NCI-H774 (cell line): Measurements from ENCODE around the gene USB1.
"Not testable (repeated sequence)": the region's sequence is repeated elsewhere in the genome, so short reads cannot be mapped to it uniquely, and the experiment has no call there.

Experiments
- DNase-seq: peaks from one replicate; lab custom pipeline; 2025; lab: John Stamatoyannopoulos, UW

Gene USB1

DNA sequence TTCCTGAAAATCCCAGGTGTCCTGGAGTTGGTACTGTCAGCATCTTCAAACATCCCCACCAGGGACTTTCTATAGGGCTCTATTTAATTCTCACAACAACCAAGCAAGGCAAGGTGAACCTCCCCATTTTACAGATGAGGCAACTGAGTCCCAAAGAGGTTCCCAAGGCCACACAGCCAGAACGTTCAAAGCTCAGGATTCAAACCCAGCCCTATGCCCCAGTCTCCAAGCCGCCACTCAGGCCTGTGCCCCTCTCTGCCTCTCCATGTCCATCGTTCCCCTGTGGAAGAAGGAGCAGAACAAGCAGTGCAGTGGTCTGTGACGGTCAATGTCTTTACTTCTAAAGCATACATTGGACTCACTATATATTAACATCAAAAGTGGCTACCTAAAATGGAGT lies 6.8 kb upstream of the USB1 start:
- DNase-seq = no peak

DNA sequence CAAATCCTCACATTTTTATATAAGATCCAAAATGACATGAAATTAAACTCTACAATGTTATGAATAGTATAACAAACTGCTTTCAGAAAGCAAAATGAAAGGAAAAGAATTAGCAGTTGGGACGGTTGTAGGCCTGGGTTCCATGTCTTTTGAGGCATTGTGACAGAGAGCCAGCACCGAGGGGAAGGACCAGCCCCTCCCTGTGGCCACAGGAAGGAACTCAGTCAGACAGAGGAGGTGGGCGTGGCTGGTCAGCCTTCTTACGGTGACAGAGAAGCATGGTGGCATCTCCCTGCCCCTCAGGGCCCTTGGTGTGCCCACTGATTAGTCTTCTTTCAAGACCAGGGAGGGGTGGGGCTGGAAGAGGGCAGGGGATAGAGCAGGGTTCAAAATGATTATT lies 6.4 kb upstream of the USB1 start:
- DNase-seq = no peak

DNA sequence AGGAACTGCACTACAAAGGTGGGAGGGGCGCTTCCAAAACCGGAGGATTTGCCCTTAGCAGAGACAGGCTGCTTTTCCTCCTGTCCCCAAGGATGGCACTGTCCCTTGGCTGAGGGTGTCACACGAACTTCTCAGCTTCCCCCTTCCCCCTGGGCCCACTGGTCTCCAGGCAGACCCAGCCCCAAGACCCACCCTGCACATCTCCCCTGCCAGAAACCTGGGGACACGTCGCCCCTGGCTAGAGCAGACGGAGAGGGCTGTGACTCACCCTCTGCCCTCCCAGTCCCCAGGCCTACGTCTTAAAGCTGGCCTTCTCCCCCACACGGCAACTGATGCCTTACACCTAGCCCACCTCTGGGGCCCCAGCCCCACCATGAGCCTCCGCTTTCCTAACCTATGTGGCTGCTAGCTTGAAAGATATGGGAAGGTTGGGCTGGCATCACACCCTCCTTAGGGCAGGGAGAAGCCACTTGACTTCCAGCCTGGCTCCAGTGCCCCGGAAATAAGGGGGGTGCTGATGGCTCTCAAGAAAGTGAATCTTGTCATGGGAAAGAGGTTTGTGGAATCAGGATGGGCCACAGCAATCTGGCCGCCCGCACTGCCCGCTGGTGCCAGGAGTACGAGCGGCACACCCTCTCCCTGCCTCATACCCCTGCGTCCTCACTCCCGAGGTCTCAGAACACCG lies 5.3 kb upstream of the USB1 start:
- no peak for DNase-seq

DNA sequence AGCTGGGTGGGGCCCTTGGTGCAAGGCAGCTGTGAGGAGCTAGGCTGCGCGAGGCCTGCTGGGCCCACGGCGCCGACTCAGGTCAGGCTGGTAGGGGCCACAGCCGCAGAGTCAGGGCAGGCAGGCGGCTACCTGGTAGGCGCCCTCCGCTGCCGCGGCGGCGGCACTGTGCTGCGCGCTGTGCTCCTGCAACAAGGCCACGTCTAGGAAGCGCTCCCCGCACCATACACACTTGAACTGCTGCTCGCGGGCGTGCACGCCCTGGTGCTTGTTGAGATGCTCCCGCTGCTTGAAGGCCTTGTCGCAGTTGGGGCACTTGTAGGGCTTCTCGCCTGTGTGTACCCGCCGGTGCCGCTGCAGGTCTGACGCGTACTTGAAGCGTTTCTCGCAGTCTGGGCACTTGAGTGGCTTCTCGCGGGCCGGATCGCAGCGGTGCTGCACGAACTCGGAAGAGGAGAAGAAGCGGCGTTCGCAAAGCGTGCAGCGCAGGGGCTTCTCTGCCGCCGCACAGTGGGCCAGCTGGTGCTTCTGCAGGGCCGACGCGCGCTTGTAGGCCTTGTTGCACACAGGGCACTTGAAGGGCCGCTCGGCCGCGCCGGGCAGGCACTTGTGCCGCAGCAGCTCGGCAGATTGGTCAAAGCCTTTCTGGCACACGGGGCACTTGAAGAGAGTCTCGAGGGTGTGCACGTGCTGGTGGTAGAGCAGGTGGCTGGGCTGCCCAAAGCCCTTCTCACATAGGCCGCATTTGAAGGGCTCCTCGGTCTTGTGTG lies 4.6 kb upstream of the USB1 start:
- DNase-seq = no peak

DNA sequence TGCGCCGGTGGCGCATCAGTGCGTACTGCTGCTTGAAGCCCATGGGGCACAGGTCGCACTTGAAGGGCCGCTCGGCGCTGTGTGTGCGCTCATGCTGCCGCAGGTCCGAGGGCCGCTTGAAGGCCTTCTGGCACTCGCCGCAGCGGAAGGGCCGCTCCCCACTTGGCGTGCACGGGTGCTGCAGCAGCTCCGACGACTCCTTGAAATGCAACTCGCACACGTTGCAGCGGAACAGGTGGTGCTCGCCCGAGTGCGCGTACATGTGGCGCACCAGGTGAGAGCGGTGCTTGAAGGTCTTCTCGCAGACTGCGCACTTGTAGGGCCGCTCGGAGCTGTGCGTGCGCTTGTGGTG lies 4.1 kb upstream of the USB1 start:
- no peak for DNase-seq

DNA sequence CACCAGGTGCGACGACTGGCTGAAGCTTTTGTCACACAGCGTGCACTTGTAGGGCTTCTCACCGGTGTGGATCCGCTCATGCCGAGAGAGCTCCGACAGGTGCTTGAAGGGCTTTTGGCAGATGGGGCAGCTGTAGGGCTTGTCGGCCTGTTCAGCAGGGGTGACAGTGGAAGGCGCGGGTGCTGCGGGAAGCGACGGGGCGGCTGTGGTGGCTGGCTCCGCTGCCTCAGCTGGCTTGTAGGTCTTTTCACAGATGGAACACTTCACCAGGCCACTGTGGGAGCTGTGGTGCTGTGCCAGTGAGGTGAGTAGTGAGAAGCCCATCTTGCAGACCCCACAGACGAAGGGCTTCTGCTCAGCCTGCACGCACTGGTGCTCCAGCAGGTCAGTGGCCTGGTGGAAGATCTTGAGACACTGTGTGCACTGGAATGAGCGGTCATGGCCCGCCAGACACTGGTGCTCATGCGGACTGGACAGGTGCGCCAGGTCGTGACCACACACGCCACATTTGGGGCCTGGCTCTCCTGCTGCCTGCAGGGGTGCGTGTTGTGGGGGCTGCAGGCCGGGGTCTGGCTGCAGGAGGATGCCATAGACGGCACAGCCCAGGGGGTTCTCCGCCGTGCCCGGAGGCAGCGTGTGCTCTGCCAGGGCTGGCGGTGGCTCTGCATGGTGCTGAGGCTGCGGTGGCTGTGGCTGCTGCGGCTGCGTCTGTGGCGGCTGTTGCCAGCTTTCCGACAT lies 3.5 kb upstream of the USB1 start:
- DNase-seq = no peak

DNA sequence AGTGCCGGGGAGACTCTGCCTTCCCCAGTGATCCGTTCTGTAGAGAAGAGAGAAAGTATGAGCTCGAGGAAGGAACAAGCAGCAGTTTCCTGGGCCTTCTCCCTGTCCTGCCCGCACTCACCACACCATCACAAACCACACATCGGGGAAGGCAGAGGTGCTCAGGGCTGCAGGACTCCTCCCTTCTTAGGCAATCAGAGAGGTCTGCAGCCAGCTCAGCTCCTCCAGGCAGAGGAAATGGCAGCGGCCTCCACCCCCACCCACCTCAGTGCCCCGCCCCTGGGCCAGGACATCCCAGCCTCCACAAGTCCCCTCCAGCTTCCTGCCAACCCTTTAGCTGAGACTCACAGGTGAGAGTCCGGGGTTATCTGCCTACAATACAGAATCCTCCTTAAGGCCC lies 2.7 kb upstream of the USB1 start:
- no peak for DNase-seq

DNA sequence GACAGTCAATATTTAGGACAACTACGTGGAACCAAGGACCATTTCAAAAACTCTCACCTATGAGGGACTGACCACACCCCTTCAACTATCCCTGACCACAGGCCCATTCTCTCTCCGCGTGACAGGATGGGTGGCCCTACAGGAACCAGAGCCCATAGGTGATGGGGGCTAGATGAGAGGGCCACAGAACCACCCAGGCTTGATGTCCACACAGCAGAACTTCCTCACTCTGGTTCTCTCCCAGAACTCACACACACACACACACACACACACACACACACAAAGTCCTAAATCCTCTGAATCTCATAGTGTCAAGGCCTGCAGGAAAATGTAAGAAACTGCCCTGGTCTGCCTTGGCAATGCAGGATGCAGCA lies 2.2 kb upstream of the USB1 start:
- no peak for DNase-seq

DNA sequence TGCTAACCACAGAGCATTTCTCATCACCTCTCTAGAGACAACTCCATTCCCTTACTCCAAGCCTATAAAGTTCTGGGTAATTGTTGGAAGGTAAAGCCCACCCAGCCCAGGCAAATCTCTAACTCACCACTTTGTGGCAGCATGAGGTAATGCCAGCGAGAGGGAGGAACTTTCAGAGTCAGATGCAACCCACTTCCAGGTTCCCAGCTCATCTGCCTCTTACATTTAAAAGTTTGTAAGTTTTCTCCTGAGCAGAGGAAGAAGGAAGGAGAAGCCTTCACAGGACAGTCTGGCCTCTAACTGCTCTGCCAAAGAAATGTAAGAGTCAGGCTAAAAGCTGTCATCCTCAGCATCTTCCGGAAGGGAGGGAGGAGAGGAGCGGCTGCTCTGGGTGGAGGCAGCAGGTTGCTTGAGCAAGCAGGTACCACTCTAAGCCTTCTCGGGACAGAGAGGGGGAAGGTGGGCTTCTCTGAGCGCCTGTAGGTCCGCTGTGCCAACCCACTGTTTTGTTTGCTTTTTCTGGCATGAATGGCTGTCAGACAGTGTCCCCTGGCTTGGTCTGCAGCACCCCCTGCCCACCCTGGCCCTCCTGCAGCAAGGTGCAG lies 1.7 kb upstream of the USB1 start:
- DNase-seq = no peak

DNA sequence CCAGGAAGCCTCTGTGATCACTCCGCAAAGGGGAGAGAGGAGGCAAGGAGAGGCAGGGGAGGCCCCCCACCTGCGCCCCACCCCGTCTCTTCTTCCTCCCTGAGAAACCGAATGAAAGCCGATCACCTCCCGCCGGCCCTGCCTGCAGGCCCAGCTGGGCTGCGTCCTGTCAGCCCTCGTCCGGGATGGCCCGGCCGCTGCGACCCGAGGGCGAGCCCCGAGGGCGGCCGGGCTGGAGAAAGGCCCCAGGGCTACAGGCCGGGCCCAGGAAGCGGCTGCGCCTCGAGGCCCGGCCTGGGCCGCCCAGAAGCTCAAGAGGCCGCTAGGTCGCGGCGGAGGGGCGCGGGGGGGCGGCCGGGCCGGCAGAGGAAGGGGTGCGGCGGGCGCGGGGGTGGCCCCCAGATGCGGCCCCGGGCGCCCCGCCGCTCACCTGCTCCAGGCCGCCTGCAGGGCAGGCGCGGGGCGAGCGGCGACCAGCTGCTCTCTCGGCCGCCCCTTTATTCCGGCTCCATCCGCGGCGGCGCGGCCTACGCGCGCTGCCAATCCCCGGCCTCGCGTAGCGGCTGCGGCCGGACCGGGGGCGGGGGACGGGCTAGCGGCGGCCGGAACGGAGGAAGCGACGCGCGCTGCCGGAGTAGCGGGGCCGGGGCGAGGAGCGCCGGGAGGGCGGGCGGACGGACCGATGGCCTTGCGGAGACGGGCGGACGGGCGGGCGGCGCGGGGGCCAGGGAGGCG lies 1.1 kb upstream of the USB1 start, which contains the start of gene ZNF319:
Gene ZNF319, minus strand, starts transcription at position 702 of the 735 bp plus-strand sequence. CDS start 2,407 bp downstream, outside the sequence.
- peak; percentile 42 for DNase-seq

DNA sequence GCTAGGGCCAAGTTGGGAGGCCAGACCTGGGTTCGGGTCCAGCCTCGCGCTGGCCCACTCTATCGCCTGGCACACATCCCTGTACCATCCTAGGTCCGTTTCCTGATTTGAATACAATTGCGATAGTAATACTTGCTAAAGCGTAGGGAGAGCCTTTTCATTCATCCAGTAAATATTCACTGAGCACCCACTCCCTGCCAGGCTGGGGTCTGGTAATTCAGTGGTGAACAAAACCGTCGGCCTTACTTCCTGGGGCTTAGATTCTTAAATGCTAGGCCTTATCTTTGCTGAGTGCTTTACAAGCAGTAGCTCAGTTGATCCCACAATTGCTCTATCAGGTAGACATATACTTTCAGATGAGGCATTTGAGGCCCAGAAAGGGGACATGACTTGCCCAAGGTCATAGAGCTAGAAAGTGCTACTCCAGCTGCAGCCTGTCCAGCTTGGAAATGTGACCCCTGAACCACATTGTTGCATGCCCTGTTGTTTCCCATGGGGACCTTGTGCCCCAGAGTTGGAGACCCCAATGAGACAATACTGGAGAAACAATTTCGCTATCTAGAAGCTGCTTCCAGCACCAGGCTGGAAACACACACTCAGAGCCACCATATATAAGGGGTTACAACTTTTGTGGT lies 691 bp downstream of the USB1 start:
- DNase-seq = no peak

DNA sequence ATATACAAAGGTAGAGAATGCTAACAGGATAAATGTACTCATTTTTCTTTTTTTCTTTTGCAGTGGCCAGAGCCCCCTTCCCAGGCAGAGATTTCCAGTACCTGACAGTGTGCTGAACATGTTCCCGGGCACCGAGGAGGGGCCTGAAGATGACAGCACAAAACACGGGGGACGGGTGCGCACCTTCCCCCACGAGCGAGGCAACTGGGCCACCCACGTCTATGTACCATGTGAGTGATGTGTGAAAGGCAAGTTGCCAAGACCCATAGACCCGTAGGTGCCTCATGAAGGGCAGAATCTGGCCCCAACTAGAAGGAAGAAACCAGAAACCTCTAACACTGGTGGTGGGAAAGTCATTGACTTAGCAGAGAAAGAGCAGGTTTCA lies 1.2 kb downstream of the USB1 start:
- DNase-seq = no peak

DNA sequence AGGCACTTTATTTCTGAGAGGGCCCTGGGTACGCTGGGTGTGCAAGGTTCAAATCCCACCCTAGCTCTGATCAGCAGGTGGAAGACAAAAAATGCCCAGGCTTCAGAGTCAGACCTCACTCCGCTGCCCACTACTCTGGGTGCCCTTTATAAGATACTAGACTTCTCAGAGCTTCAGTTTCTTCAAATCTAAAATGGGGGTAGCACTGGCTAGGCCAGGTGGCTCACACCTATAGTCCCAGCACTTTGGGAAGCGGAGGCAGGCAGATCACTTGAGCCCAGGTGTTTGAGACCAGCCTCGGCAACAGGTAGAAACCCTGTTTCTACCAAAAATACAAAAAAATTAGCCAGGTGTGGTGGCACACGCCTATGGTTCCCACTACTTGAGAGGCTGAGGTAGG lies 1.7 kb downstream of the USB1 start:
- DNase-seq = no peak

DNA sequence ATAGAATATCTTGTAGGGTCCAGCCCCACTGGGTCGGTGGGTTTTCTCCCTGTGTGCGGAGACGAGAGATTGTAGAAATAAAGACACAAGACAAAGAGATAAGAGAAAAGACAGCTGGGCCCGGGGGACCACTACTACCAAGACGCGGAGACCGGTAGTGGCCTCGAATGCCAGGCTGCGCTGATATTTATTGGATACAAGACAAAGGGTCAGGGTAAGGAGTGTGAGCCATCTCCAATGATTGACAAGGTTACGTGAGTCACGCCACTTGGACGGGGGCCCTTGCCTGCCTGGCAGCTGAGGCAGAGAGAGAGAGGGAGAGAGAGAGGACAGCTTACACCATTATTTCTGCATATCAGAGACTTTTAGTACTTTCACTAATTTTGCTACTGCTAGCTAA lies 3.5 kb downstream of the USB1 start:
- DNase-seq = not testable (repeated sequence)

DNA sequence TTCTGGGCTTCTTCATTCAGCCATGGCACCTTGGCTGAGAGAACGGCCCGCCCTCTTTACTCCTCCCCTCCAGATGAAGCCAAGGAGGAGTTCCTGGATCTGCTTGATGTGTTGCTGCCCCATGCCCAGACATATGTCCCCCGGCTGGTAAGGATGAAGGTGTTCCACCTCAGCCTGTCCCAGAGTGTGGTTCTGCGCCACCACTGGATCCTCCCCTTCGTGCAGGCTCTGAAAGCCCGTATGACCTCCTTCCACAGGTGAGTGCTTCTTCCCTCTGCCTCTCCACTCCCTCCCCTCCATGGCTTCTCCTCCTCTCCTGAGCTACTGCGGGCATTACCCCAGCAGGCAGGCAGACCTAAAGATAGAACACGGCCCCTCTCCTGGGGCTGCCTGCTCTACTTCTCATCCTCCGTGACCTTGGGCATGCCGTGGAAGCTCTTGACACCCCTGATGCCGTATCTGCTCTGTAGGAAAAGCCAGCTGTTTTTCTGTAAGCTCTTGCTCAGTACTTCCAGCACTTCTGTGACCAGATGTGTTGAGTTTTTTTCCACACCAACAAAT lies 8.7 kb downstream of the USB1 start:
- no peak for DNase-seq

DNA sequence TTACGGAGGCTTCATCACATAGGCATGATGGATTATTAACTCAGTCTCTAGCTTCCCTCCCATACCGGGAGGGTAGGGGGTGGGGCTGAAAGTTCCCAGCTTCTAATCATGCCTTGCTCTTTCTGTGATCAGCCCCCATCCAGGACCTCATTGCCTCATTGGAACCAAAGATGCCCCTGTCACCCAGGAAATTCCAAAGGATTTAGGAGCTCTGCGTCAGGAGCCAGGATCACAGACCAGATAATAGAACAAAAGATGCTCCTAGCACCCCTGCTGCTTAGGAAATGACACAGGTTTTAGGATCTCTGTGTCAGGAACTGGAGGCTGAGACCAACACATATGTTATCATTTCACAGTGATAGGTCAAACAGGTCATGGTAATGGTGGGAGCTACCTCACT lies 9.7 kb downstream of the USB1 start:
- no peak for DNase-seq

DNA sequence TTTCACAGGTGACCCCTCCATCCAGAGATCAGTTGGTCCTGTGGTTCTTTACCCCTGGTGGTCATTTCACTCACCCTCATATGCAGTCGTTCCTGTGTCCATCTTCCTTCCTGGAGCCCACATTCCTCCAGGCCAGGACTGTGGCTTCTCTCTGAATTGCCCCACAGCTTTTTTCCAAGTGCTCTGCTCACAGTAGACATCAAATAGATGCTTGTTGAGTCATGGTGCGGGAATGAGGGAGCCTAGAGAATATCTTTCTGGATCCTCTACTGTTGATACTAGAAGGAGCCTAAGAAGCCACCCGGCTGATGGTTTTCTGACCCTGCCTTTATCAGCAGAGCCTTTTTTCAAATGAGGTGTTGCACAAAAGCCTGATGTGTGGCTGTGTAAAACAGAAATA lies 10.4 kb downstream of the USB1 start:
- no peak for DNase-seq

DNA sequence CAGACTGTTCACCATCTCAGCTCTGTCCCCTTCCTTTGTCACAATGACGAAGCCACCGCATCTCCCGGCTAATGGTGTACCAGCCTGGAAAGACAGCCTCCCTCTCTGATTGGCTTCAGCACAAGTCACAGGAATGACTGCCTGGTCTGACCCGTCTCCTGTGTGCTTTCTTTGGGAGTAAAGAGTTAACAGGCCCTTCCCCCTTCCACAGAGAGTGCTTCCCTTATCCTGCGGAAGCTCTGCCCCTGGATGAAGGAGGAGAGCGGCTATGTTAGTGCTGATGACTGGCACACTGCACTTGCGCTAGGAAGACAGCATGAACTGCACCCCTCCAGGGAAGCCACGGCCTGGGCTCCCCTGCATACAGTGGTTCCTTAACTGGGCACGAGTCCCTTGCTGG lies 11.3 kb downstream of the USB1 start:
- DNase-seq = no peak

DNA sequence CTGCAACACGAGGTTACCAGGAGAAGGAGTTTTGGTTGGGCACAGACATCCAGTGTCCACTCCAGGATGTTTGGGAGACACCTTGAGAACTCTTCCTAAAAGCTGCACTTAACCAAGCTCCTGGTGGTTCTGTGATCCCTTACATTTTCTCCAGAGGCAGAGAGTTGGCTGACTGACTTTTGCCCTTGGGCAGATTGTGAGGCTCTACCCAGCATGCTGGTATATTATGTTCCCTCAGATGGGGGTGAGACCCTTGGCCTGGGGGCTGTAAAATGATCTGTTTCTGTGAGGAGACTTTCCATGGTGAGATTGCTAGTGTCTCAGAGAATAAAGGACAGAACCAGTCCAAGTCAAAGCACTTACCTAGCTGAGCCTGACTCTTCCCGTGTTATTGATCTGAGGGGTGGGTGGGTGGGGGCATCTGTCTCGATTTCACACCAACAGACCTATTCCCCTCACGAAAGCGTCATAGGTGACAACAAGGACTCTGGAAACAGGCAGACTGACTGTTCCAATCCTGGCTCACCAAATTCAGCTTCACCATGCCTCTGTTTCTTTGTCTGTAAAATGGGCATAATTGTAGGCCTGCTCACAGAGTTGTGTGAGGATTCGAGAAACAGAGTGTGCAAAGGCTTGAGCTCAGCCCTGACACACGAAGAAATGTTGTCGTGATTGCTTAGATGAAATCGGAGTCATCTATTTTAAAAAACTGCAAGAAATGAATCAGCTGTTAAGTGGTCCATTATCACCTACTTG lies 12.2 kb downstream of the USB1 start:
- no peak for DNase-seq

DNA sequence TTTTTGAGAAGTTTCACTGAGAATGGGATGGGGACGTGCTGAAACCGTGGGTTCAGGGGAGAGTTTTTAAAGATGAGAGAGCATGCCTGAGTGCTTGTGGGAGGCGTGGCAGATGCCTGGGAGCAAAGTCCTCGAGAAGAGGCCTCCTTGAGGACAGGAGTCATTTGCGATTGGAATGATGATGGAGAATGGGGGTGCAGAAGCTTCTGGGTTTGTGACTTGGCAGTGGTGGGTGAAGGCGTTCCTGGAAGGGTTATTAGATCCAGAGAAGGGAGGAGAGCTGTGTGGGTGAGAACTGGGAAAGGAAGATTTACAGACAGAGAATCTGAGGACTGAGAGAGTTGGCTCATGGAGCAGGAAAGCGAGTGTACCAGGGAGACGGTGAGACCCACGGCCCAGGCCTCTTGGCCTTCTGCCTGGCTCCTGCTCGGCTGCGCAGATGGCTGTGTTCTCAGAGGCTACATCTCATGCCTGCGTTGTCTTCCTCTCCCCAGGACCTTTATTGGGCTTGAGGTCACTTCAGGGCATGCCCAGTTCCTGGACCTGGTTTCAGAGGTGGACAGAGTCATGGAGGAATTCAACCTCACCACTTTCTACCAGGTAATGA lies 15.7 kb downstream of the USB1 start:
- no peak for DNase-seq
